HAP-1 (cell line): ENCODE measurements around the gene LMOD3.
A peak's percentile ranks its signal among the peaks of the same experiment; 100 is the strongest.

Experiments used
- DNase-seq, 2 experiments: peaks; one replicate each; pipeline ENCODE4 v3.0.0-alpha.2; 2016 to 2020; ENCODE audit warnings: low spot score in 2 of 2
- H3K27me3 ChIP-seq: fragments of 250-450 bp; sonication (Bioruptor Pico); 2 replicates; pipeline ENCODE4 v1.5.1; 2020; ENCODE audit warnings: low read depth, mild to moderate bottlenecking, moderate library complexity
- H3K36me3 ChIP-seq: fragments of 250-450 bp; sonication (Bioruptor Pico); replicated peaks from 2 replicates; pipeline ENCODE4 v1.5.1; 2020; ENCODE audit warnings: mild to moderate bottlenecking
- H3K4me1 ChIP-seq: fragments of 250-450 bp; sonication (Bioruptor Pico); 2 replicates; pipeline ENCODE4 v1.5.1; 2020; ENCODE audit warnings: mild to moderate bottlenecking
- H3K4me3 ChIP-seq: fragments of 250-450 bp; sonication (Bioruptor Pico); 2 replicates; pipeline ENCODE4 v1.5.1; 2020; ENCODE audit warnings: mild to moderate bottlenecking, moderate library complexity
- H3K9me3 ChIP-seq: fragments of 250-450 bp; sonication (Bioruptor Pico); 2 replicates; pipeline ENCODE4 v1.5.1; 2020; ENCODE audit warnings: mild to moderate bottlenecking, moderate library complexity
- in situ Hi-C: fragments of 300-500 bp; cut with MboI; formaldehyde crosslinking; loops from 3 replicates; pipeline ENCODE4 v1.14.3; 2020; ENCODE audit warnings: low sequenced_read_pairs, inconsistent platforms, mixed read lengths

LMOD3 gene

DNA sequence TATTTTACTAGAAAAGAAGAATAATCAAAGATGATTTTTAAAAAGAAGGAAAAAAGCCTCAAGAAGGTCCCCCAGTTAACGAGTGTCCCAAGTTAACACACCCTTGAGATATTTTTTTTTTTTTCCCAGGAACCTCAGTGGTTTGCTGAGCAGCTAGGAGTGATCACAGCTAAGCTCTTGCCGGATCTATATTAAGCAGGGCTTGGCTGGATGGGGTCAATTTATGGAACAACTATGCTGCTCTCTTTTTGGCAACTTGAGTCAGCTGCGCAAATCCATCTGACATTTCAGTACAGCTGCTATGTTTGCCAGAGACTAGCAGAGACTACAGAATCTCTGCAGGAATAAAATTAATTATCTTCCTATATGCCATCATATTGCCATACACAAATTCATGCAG is at the start of gene LMOD3:
Gene LMOD3, minus strand, starts transcription at position 193 of the 400 bp plus-strand sequence. CDS start 209 bp downstream, outside the sequence.
- in situ Hi-C loops: no loop called here
- Histone ChIP-seq H3K36me3 (no peaks in the 10 kb centered on the region), H3K4me3 (no peak within 1 kb of the TSS), H3K27me3 (0 out of 2 replicates have a peak, but pooled peaks cover 3% of the 10 kb centered on the region), H3K9me3 (no peaks in the 10 kb centered on the region), H3K4me1 (peaks cover 18% of the 10 kb centered on the region)
- DNase-seq: no peak

- peak in 1 of 2 experiments; percentile 75 for DNase-seq
- in situ Hi-C loops: loop anchor here (25.0 kb wide), 2 partner anchors 240 to 490 kb away; no protein-coding TSS in a partner anchor
- peaks cover 12% of the 10 kb centered on the region for H3K4me1 ChIP-seq
Observed at GRCh38 chr3:69172058-69172457, 49.7 kb upstream of the LMOD3 start.

DNA sequence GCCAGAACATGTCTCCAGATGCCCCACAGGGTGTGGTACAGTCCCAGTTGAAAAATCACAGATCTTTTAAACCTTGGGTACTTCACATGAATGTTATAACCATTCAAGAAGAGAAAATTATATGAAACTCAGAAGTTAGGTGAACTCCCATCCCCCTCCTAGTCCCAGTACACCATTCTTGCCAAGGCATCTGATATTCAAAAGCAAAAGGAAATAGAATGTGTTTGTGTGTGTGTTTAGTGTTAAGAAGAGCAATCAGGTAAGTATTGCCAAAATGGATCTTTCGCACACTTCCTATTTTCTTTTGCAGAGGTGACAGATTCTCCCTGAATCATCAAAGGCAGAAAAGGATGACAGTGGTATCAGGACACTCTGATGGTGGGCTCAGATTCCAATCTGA is 44.1 kb upstream of the LMOD3 start:
- H3K36me3 ChIP-seq: no peaks in the 10 kb centered on the region
- in situ Hi-C loops: loop anchor here (25.0 kb wide), 2 partner anchors 246 to 496 kb away; no protein-coding TSS in a partner anchor
- H3K27me3 ChIP-seq: no peaks in the 10 kb centered on the region
- no peak overlapping the region for H3K4me3 ChIP-seq
- no peak for DNase-seq
- no peaks in the 10 kb centered on the region for H3K4me1 ChIP-seq
- H3K9me3 ChIP-seq: no peaks in the 10 kb centered on the region

More at GRCh38 chr3:69172058-69172457, 49.7 kb upstream of the LMOD3 start:
- H3K36me3 ChIP-seq: no peaks in the 10 kb centered on the region
- H3K9me3 ChIP-seq: no peaks in the 10 kb centered on the region
- no peak overlapping the region for H3K4me3 ChIP-seq
- H3K27me3 ChIP-seq: no peaks in the 10 kb centered on the region

GRCh38 chr3:69165744-69166143 is 43.3 kb upstream of the LMOD3 start:
- DNase-seq: no peak
- no peaks in the 10 kb centered on the region for H3K9me3 ChIP-seq
- in situ Hi-C loops: loop anchor here (25.0 kb wide), 2 partner anchors 247 to 497 kb away; no protein-coding TSS in a partner anchor
- no peaks in the 10 kb centered on the region for H3K36me3 ChIP-seq
- H3K4me1 ChIP-seq: no peaks in the 10 kb centered on the region
- no peaks in the 10 kb centered on the region for H3K27me3 ChIP-seq
- H3K4me3 ChIP-seq: no peak overlapping the region

DNA sequence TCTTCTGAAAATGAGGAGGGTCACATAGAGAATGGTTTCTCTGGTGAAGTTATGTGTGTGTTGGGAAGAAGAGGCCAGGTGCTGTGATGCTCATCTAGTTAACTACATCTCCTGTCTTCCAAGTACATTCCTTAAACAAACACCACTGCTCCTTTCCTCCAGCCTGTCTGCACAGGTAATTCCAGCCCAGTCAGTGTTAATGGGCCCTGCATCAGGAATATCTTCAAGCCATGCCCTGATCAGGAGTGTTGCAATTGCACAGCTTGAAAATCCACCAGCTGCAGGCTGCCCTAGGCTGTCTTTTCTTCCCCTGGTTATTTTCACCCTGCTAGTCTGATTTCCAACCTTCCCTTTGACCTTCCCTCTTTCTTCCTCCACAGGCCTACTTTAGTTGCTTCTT is 41.9 kb upstream of the LMOD3 start:
- Histone ChIP-seq H3K27me3 (no peaks in the 10 kb centered on the region), H3K4me3 (no peak overlapping the region), H3K4me1 (no peaks in the 10 kb centered on the region), H3K36me3 (no peaks in the 10 kb centered on the region), H3K9me3 (no peaks in the 10 kb centered on the region)
- in situ Hi-C loops: loop anchor here (5.0 to 25.0 kb wide), 3 partner anchors 143 to 498 kb away; no protein-coding TSS in a partner anchor
- no peak for DNase-seq

GRCh38 chr3:69162308-69162980 is 40.0 kb upstream of the LMOD3 start:
- Histone ChIP-seq H3K4me1 (no peaks in the 10 kb centered on the region), H3K36me3 (no peaks in the 10 kb centered on the region), H3K27me3 (peaks cover 2% of the 10 kb centered on the region; the same call in 1 of the 2 replicates), H3K9me3 (no peaks in the 10 kb centered on the region), H3K4me3 (no peak overlapping the region)
- in situ Hi-C loops: loop anchor here (5.0 to 25.0 kb wide), 3 partner anchors 145 to 500 kb away; no protein-coding TSS in a partner anchor
- DNase-seq: no peak

DNA sequence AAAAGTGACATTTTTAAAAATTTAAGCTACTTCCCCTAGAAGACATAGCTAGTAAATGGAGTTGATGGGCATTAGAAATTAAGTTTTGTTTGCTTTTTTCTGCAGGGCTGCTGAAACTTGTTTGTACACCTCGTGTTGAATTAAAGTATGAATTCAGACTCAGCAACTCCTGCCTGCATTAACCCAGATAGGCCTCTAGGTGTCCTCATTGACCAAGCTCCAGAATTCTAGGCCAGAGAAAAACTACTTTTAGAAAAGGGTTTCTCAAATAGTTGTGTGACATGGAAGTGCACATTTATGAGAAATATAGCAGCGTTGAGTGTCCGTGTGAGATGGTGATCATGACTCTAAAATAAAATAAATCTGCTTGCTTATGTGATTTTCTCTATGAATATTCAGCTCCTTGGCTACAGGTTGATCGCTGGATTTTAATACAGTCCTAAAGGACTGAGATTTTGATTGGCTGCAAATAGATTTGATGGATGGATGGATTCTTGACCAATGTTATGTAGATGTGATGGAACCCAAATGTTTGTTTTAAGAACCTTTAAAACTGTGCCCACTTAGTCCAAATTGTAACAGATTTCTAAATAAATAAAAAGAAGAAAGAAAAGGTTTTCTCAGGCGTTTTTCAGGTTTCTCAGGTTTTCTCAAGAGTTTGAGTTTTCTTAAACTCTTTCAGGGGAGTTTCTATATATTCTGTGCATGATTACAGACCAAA is 39.4 kb upstream of the LMOD3 start:
- DNase-seq: peak; percentile 36 to 78
- H3K4me3 ChIP-seq: no peak overlapping the region
- H3K36me3 ChIP-seq: no peaks in the 10 kb centered on the region
- peaks cover 4% of the 10 kb centered on the region; the same call in 1 of the 2 replicates for H3K27me3 ChIP-seq
- H3K4me1 ChIP-seq: no peaks in the 10 kb centered on the region
- no peaks in the 10 kb centered on the region for H3K9me3 ChIP-seq
- in situ Hi-C loops: loop anchor here (5.0 to 25.0 kb wide), 3 partner anchors 146 to 501 kb away; no protein-coding TSS in a partner anchor

GRCh38 chr3:69160525-69160924 is 38.1 kb upstream of the LMOD3 start:
- Histone ChIP-seq H3K4me3 (no peak overlapping the region), H3K9me3 (no peaks in the 10 kb centered on the region), H3K36me3 (no peaks in the 10 kb centered on the region), H3K27me3 (peaks cover 4% of the 10 kb centered on the region; the same call in 1 of the 2 replicates), H3K4me1 (no peaks in the 10 kb centered on the region)
- in situ Hi-C loops: loop anchor here (5.0 to 25.0 kb wide), 3 partner anchors 147 to 502 kb away; no protein-coding TSS in a partner anchor
- DNase-seq: no peak

DNA sequence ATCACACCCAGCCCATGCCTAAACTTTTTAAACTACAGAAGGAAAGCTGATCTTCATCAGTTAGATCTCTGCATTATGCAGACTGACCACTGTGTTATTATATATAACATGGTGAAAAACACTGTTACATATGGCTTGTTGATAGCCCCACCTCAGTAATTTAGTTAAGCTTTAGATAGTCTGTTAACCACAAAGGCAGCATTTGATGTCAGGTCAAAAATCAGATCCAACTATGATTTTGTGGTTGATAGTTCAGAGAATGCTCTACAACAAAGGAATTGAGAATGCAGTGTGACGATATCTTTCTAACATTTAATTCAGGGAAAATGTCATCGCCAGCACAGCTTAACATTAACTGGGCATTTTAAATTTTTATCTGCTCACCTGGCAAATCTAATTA is 37.7 kb upstream of the LMOD3 start:
- H3K4me1 ChIP-seq: no peaks in the 10 kb centered on the region
- H3K36me3 ChIP-seq: no peaks in the 10 kb centered on the region
- H3K9me3 ChIP-seq: no peaks in the 10 kb centered on the region
- no peak overlapping the region for H3K4me3 ChIP-seq
- no peak for DNase-seq
- H3K27me3 ChIP-seq: peaks cover 4% of the 10 kb centered on the region; the same call in 1 of the 2 replicates
- in situ Hi-C loops: loop anchor here (5.0 to 25.0 kb wide), 3 partner anchors 147 to 502 kb away; no protein-coding TSS in a partner anchor

- no peak overlapping the region for H3K4me3 ChIP-seq
- in situ Hi-C loops: no loop called here
- H3K36me3 ChIP-seq: no peaks in the 10 kb centered on the region
- H3K27me3 ChIP-seq: peaks cover 4% of the 10 kb centered on the region; the same call in 1 of the 2 replicates
- H3K9me3 ChIP-seq: no peaks in the 10 kb centered on the region
- DNase-seq: no peak
- no peaks in the 10 kb centered on the region; the same call in 1 of the 2 replicates for H3K4me1 ChIP-seq
Observed at GRCh38 chr3:69149586-69149985, 27.2 kb upstream of the LMOD3 start.

DNA sequence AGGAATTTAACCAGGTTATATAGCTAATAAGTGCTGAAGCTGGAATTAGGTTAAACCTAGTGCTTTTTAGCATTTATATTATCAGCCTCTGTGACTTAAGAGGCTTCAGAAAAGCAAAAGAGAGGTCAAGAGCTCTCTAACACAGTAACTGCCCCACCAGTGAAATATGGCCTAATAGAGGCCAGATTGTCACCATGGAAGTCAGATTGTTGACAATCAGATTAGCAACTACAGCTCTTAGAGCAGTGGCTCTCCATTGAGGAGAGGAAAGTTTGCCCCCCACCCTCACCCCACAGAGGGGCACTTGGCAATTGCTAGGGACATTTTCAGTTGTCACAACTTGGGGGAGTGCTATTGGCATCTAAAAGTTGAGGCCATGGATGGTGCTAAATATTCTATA is 23.3 kb upstream of the LMOD3 start:
- no peaks in the 10 kb centered on the region for H3K9me3 ChIP-seq
- no peak for DNase-seq
- no peaks in the 10 kb centered on the region for H3K36me3 ChIP-seq
- peaks cover 4% of the 10 kb centered on the region for H3K27me3 ChIP-seq
- in situ Hi-C loops: no loop called here
- no peak overlapping the region for H3K4me3 ChIP-seq
- no peaks in the 10 kb centered on the region for H3K4me1 ChIP-seq

GRCh38 chr3:69144631-69145245 is 22.3 kb upstream of the LMOD3 start:
- DNase-seq: no peak
- in situ Hi-C loops: no loop called here
- no peaks in the 10 kb centered on the region for H3K9me3 ChIP-seq
- no peaks in the 10 kb centered on the region for H3K4me1 ChIP-seq
- no peaks in the 10 kb centered on the region for H3K36me3 ChIP-seq
- H3K4me3 ChIP-seq: no peak overlapping the region
- peaks cover 4% of the 10 kb centered on the region for H3K27me3 ChIP-seq

DNA sequence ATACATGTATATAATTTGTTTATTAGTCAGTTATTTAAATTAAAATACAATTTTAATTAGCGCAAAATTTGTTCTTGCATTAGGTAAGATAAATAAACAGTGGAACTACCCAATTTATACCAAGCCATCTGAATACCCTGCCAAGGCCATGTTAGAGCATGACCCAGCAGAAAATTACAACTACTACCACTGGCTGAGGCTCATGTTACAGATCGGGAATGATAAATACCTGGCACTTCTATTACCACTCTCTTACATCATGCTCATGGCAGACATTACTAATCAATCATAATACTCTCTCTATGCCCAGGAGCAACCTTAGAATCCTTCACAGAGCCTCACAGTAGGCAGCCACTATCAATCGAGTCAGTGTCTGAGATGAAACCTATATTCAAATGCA is 21.2 kb upstream of the LMOD3 start:
- in situ Hi-C loops: no loop called here
- Histone ChIP-seq H3K4me1 (no peaks in the 10 kb centered on the region), H3K9me3 (no peaks in the 10 kb centered on the region), H3K27me3 (peaks cover 4% of the 10 kb centered on the region), H3K36me3 (no peaks in the 10 kb centered on the region), H3K4me3 (no peak overlapping the region)
- no peak for DNase-seq
